Activated CD4-positive, alpha-beta T cell treated with anti-CD3 and anti-CD28 coated beads for 1 hour (primary cell): Measurements from ENCODE around the gene CACNA1E.
"Not testable (repeated sequence)": the region's sequence is repeated elsewhere in the genome, so short reads cannot be mapped to it uniquely, and the experiment has no call there.

Experiments used
- DNase-seq: peaks from one replicate; pipeline ENCODE4 v3.0.0-alpha.2; 2020

CACNA1E gene

DNA sequence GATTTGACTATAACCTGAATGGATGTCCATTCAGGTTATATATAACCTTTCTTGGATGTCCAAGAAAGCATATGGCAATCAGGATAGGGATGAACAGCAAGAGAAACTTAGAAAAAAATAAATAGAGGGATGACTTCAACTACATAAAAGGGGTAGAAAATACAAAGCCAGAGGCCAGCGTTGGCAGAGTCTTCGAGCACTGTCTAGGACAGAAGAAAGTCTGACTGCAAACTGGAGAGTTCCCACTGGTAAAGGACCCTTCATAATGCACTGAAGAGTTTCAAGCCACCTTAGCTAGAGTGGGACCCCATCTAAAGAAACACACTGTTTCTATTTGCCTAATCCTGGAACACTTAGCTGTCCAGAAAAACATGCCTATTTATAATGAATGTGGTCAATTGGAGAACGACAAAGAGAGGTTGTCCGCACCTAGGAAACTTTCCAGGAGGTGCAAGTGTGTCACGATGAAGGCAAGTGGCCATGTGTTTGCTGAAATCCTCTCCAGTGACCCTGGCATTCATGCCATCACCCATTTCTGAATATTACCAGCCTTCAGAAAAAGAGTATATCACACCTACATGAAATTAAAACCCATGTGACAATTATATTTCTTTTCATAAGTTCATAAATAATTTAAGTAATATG lies 362.8 kb downstream of the CACNA1E start:
- DNase-seq = no peak

DNA sequence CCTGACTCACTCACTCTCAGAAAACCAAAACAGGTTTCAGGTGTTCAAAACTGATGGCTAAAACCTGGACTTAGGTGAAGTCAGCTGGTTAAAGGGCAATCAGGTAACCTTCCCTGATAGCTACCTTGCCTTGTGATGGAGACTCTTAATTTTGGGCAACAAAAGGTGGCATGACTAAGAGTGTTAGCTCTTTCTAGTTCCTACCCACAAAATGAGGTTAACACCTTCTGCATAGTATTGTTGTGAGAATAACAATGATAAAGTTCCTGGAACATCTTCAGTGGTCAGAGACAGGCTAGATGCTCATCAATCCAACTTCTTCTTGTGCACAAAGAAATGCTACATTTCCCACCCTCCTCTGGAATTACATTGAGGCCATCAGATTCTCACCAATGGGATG lies 363.4 kb downstream of the CACNA1E start:
- DNase-seq = no peak

GRCh38 chr1:181849071-181849470 lies 365.8 kb downstream of the CACNA1E start:
- no peak for DNase-seq

DNA sequence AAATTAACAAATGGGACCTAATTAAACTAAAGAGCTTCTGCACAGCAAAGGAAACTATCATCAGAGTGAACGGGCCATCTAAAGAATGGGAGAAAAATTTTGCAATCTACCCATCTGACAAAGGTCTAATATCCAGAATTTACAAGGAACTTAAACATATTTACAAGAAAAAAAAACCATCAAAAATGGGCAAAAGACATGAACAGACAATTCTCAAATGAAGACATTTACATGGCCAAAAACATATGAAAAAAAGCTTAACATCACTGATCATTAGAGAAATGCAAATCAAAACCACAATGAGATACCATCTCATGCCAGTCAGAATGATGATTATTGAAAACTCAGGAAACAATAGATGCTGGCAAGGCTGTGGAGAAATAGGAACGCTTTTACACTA lies 370.9 kb downstream of the CACNA1E start:
- not testable (repeated sequence) for DNase-seq

DNA sequence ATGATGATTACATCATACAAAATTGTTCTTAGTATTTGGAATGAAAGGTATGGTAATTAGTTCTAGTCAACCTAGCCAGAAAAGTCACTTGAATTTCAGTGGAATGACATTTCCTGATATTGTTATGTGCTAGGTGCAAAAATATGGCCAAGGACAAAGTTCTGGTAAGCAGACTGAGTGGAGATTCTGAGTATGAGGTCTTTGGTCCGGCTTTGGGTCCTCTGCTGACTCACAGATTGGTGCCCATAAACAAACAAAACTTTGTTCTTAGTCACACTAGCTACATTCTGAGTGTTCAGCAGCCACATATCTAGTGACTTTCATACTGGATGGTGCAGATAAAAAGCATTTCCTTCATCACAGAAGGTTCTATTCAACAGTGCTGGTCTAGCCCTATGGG lies 372.1 kb downstream of the CACNA1E start:
- DNase-seq = no peak
